Epidermal melanocyte (primary cell): ENCODE results near the gene ERAL1.
"Not testable (repeated sequence)": the region's sequence is repeated elsewhere in the genome, so short reads cannot be mapped to it uniquely, and the experiment has no call there.

Experiments
- DNase-seq: peaks from one replicate; pipeline ENCODE4 v3.0.0; 2011; ENCODE audit warnings: low spot score; ENCODE audit not compliant: insufficient read length

The ERAL1 gene

DNA sequence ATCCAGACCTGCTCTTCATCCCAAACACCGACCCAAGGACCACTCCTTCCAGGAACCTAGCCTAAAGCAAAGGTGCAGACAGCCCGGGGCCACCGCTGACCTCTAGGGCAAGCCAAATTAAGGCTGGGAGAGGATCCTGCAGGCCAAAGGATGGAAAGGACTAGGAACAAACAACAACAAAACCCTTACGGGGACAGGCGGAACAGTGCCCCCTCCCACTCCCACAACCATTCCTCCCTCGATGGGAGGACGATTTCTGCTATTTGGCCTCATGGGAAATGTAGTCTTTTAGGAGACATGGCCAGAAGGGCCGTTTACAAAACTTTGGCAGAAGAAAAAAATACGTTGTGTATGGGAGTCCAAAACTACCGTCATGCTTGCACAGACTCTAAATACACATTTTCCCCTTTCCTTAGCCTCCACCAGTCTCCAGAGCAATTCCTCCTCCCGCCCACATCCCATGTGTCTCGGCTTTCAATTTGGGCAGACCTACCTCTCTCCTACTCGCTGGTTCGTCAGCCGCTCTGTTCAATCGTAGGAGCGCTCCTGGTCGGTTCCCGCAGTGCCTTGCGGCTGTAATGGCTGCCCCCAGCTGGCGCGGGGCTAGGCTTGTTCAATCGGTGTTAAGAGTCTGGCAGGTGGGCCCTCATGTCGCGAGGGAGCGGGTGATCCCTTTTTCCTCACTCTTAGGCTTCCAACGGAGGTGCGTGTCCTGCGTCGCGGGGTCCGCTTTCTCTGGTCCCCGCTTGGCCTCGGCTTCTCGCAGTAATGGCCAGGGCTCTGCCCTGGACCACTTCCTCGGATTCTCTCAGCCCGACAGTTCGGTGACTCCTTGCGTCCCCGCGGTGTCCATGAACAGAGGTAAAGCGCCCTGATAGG, at the start of gene ERAL1:
ERAL1 (plus strand) TSS at position 560 of the 879 bp plus-strand sequence; CDS start at position 579, 19 bp downstream.
- peak; percentile 95 for DNase-seq

DNA sequence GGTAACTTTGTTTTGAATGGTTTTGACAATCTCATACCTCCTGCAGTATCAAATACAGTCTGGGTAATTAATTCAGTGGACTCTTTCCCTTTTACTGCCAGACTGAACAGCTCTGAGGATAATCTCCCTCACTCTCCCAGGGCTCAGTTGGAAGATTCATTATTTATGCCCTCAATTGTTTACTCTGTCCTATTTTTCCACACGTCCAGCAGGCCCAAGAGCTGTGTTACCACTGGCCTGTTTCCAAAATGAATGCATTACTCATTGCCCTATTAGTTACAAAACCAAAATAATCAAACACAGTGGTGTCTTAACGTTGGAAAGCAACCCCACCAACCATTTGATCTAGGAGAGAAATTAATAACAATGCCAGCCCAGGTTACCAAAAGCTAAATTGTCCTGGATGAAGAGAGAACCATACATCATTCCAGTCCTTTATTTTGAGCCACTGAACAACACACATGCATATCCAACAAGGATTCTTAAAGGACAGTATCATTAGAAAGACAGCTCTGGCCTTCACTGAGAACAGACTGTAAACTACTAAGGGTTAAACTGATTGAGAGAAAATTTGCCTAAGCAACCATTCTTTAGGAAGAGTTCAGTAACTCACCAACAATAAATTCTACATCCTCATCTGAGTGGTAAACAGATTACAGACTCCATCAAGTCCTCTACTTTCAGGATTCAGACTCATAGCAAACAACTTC, 46.7 kb upstream of the ERAL1 start:
- peak; percentile 50 for DNase-seq

- no peak for DNase-seq
Observed at GRCh38 chr17:28810437-28810836, 44.4 kb upstream of the ERAL1 start.

DNA sequence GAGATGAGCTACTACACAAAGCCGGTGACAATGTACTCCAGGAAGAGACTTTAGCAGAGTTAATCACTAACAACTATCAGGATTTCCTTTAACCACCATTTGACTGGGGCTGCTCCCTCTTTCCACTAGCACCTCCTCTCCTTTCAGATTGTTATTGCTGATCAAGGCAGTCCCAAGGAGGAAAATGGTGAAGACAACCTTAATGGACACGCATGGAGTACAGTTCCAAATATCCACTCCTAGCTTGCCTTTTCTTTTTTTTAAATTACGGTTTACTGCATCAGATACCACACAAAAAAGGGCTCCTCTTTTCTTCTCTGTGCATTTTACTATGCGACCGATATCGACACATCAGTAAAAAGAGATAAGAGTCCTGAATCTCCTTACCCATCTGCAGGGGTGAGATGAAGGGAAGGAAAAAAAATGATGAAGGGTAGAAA, 43.1 kb upstream of the ERAL1 start:
- no peak for DNase-seq

GRCh38 chr17:28812091-28812747, 42.6 kb upstream of the ERAL1 start:
- peak; percentile 99 for DNase-seq

GRCh38 chr17:28812748-28813377, 42.0 kb upstream of the ERAL1 start:
- peak; percentile 36 for DNase-seq

- DNase-seq: no peak
Observed at GRCh38 chr17:28816540-28816939, 38.3 kb upstream of the ERAL1 start.

- DNase-seq: peak; percentile 32
Observed at GRCh38 chr17:28818819-28819221, 36.0 kb upstream of the ERAL1 start.

- DNase-seq: no peak
Observed at GRCh38 chr17:28819582-28819981, 35.2 kb upstream of the ERAL1 start.

DNA sequence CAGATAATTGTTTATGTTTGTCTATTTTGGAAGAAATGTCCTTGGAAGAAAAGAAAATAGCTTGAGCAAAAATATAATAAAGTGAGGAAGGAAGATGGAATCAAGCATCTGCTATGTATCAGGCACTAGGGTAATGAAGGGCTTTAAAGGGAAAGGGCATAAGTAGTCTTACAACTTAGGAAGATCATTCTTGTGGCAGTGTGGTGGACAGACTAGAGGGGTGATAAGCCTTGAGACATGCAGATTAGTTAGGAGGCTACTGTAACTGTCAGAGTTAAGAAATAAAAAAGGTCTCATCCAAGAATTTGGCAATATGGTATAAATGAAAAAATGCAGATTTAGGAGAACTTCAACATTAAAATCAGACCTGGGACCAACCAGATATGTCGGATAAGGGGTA, 27.1 kb upstream of the ERAL1 start:
- DNase-seq: no peak

DNA sequence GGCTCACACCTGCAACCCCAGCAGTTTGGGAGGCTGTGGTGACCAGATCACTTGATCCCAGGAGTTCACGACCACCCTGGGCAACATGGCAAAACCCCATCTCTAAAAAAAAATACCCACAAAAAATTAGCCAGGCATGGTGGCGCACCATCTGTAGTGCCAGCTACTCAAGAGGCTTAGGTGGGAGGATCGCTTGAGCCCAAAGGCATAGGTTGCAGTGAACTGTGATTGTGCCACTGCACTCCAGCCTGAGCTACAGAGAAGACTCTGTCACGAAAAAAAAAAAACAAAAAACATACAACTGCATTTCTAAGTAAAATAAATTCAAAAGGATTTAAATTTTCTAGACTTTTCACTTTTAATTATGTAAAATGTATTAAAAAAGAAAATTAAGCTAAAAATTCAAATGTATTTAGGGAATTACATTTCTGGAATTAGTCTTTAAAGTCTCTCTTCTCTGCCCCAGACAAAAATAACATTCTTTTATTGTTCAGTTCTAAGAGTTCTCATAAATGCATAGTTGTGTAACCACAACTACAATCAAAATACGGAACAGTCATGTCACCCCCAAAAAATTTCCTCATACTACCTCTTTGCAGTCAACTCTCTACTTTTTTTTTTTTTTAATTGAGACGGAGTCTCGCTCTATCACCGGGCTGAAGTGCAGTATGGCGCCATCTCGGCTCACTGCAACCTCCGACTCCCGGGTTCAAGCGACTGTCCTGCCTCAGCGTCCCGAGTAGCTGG, 26.3 kb upstream of the ERAL1 start:
- no peak for DNase-seq

- no peak for DNase-seq
Observed at GRCh38 chr17:28834420-28834819, 20.4 kb upstream of the ERAL1 start.

GRCh38 chr17:28836541-28836940, 18.3 kb upstream of the ERAL1 start:
- DNase-seq: not testable (repeated sequence)

GRCh38 chr17:28839221-28839620, 15.6 kb upstream of the ERAL1 start:
- DNase-seq: no peak

GRCh38 chr17:28841901-28842281, 12.9 kb upstream of the ERAL1 start:
- DNase-seq: no peak

DNA sequence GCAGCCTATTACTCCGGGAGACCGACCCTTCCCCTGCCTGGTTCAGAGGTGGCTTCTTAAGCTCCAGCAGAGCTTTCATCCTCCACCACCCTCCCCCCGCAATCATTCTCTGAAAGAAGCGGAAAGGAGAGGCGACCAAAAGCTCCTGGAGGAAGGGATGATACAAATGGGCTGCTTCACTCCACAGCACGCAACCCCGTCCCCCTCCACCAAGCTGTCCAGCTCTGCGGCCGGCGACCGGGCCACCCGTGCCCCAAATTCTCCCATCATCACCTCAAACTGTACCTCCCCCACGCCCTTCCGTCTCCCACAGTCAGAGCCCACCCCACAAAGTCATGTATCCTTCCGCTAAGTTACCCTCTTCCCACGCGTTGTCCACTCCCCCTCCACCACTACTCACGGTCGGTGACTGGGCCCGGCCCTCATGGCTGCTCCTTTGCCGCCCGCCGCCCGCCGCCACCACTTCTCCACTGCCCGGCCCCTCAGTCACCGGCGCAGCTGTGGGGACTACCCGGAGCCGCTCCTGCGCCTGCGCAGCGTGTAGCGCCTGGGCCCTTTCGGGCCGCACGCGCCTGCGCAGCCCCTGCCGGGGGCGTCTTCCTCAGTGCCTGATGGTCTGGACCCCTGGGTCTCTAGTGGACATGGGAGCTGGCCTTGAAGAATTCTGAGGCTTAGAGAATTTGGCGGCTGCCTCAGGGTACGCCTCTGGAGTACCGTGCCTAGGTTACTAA, 12.4 kb upstream of the ERAL1 start, which contains the start of gene FAM222B:
FAM222B (minus strand) TSS at position 509 of the 731 bp plus-strand sequence. CDS start 76,123 bp downstream, outside the sequence.
- peak; percentile 98 for DNase-seq

DNA sequence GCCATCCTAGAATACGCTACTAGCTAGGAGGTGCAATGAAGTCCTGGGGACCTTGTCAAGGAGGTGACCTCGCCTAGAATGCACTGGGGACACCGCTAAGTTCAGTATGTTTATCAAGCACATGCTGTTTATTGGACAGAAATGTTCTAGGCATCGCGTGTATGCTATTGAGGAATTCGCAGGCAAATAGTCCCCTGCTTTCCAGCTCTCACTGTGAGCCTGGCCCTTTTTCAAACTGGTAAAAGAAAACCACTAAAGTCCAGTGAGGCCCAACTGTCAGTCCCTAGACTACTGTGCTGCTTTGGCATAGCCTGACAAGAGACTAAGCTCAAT, 11.0 kb upstream of the ERAL1 start:
- no peak for DNase-seq

DNA sequence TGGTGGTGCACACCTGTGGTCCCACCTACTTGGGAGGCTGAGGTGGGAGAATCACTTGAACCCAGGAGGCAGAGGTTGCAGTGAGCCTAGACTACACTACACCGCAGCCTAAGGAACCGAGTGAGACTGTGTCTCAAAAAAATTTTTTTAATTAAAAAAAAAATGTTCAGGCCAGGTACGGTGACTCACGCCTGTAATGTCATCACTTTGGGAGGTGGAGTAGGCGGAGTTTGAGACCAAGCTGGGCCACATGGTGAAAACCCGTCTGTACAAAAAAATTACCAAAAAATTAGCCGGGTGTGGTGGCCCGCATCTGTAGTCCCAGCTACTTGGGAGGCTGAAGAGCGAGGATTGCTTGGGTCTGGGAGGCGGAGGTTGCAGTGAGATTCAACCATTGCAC, 8.6 kb upstream of the ERAL1 start:
- DNase-seq: no peak

- not testable (repeated sequence) for DNase-seq
Observed at GRCh38 chr17:28846699-28847098, 8.1 kb upstream of the ERAL1 start.

DNA sequence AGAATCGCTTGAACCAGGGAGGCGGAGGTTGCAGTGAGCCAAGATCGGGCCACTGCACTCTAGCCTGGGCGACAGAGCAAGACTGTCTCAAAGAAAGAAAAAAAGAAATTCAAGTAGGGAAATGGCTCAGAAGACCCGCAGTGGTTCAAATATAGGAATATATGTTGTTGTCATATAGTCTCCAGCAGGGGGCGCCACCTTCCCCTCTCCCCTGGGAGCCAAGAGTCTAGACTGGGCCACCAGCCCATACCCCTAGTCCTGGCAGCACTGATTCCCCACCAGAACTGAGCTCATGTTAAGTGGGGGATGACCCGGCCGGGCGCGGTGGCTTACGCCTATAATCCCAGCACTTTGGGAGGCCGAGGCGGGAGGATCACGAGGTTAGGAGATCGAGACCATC, 6.1 kb upstream of the ERAL1 start:
- DNase-seq: not testable (repeated sequence)
